ENCODE results near the gene ZNF708.
"Not testable (repeated sequence)": the region's sequence is repeated elsewhere in the genome, so short reads cannot be mapped to it uniquely, and the experiment has no call there.

ZNF708 gene

DNA sequence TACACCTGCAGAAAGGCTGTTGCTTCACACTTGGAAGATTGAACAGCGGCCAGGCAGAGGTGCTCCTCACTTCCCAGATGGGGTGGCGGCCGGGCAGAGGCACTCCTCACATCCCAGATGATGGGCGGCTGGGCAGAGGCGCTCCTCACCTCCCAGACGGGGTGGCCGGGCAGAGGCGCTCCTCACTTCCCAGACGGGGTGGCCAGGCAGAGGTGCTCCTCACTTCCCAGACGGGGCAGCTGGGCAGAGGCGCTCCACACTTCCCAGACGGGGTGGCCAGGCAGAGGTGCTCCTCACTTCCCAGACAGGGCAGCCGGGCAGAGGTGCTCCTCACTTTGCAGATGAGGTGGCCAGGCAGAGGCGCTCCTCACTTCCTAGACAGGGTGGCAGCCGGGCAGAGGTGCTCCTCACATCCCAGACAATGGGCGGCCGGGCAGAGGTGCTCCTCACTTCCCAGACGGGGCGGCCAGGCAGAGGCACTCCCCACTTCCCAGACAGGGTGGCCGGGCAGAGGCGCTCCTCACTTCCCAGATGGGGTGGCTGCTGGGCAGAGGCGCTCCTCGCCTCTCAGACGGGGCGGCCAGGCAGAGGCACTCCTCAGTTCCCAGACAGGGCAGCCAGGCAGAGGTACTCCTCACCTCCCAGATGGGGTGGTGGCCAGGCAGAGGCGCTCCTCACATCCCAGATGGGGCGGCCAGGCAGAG, 69.6 kb downstream of the ZNF708 start:
- DNase-seq, result not testable (repeated sequence)

DNA sequence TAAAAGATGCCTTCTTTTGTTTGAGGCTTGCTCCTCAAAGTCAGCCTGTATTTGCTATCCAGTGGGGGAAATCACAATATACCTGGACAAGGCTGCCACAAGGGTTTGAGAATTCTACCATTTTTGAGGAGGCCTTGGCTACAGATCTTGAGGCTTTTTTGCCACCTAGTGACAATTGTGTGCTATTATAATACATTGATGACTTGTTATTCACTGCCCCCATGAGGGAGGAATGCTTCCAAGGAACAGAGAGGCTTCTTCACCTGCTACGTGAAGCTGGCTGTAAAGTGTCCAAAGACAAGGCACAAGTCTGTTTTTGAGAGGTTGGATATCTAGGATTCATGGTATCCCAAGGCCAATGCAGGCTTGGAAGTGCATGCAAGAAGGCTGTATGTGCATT, 72.5 kb downstream of the ZNF708 start:
- no peak for DNase-seq
